Stimulated activated CD4-positive, alpha-beta T cell treated with anti-CD3 and anti-CD28 coated beads, Interleukin-15, amount 100 ng/mL, for 48 hours (primary cell): ENCODE results near the gene ZNF503.

ENCODE experiments used
- DNase-seq, 2 donors: peaks; one replicate each; pipeline ENCODE4 v3.0.0-alpha.2; 2020; ENCODE audit warnings: low read depth in 2 of 2

Gene ZNF503

DNA sequence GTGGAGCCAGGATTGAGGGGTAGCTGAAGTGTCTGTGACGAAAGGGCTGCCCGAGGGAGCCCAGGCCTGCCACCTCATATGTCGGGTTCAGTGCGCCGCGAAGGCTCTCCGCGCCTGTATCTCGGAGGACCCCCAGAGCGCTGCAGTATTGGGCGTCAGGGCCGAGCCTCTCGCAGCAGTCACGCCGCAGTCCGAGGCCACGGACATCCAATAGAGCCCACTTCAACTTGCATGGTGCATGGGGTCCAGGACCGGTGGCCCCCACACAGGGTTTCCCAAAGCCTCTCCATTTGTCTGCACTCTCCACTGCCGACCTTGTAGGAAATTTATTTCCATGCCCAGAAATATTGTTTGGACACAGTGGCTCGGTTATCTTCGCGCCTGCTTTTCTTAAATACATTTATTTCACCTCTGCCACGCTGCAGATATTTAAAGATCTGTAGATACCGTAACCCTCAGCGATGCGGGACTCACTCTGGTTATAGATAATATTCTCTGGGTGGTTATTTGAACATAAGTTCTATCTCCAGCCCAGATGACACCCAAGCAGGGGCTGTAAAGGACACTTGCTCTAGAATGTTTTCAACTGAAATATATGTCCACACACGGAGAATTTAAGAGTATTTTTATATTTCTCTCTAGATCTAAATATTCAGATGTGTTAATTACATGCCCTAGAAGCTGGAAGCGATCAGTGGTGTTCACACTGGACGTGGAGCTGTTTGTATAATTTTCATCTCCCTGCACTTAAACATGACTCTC, 5.1 kb upstream of the ZNF503 start:
- no peak for DNase-seq

DNA sequence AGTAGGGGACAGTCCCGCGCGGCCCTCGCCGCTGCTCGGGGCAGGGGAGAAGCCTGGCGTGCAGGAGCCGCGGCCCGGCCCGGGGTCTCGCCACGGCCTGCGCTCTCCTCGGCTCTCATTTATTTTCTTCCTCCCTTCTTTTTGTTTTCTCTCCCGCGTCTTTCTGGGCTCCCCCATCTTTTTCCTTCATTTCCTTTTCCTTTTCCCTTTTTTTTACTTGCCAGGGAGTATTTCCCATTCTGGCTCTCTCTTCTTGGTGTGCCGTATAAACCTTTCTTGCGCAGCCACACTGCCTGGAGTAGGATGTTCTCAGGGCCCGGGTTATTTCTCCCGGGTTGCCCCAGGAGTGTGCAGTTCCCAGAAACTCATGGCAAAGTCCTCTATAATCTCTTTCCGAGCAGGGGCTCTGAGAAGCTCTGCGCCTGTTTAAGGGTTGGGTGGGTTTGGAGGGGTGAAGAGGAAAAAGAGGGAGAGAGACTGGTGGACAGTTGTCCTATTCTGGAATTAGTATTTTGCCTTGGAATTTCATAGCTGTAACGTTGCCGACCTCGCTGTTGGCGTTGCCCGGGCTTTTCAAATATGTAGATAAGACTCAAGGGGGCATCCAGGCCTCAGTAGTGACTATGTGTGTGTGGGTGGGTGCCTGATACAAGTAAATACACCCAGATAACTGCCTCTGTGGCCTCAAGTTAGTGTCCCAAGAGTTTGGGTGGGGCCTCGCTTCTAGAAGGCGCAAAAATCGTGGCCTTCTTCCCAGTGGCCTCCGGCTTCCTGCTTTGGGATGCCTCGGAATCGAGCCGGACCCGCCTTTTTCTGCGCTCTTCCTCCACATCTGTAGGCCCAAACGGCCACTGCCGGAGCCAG, 4.3 kb upstream of the ZNF503 start:
- no peak for DNase-seq

DNA sequence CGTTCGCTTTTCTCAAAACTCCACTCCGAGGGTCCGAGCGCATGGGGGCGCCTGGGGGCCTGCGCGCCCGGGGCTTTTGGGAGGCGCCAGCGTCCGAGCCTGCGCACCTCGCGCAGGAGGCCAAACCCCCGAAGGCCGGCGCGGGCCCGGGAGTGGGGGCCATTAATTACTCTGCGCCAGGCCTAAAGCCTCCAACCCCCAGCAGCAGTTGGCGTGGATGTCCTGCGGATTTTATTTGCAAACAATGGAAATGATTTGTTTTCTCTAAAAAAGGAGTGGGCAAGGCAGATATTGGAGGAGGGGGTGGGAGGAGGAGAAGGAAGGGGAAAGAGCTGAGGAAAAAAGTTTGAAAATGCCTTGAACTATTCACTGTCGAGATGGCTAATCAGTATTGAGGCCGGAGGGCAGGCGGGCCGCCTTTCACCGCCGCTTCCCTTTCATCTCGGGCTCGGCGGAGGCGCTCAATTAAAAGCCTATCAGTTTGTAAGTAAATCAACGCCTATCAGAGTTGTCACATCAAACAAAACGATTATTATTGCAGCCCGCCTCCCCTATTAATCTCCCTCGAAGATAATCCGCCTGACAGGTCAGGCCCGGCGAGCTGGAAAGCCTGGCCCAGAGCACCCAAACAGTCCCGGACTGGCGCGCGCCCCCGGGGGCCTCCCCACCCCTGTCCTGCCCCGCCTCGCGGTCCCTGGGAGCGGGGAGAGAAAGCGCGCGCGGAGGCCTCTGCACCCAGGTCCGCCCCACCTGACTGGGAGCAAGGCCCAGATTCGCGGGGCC, 3.4 kb upstream of the ZNF503 start:
- no peak for DNase-seq

DNA sequence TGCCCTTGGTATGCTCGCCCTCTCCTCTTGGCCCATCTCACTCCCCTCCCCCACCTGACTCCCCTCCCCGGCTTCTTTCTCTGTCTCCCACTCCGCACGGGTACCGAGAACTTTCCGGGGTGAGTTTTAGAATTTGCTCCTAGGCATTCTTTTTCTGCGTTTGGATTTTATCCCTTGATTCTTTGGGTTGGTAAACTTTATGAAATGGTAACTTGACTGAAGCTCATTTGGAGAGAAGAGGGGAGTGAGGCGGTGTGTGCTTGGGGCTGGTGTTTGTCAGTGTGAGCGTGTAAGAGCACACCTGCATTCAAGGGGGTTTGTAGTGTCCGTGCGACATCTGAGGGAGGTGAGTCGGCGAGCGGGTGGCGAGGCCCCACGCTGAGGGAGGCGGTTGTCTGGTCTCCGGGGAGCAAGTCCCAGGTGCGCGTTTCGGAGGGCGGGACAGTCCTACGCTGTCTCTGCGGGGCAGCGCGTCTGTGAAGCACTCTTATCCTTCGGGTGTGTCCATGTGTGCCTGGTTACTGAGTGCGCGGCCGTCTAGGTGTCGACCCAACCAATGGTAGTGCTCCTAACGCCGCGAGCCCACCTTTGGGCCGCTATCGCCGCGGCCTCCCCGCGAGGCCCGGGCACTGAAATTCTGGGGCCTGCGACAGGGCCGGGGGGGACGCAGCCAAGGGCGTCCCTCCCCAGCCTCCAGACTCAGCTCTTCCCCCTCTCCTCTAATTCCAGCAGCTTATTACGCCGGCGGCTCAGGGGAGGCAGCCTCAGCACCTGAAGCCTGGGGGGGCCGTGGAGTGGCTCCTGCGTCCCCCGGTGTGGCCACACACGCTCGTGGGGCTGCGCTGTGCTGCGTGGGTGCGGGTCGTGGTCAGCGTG, 2.6 kb upstream of the ZNF503 start:
- DNase-seq = no peak

DNA sequence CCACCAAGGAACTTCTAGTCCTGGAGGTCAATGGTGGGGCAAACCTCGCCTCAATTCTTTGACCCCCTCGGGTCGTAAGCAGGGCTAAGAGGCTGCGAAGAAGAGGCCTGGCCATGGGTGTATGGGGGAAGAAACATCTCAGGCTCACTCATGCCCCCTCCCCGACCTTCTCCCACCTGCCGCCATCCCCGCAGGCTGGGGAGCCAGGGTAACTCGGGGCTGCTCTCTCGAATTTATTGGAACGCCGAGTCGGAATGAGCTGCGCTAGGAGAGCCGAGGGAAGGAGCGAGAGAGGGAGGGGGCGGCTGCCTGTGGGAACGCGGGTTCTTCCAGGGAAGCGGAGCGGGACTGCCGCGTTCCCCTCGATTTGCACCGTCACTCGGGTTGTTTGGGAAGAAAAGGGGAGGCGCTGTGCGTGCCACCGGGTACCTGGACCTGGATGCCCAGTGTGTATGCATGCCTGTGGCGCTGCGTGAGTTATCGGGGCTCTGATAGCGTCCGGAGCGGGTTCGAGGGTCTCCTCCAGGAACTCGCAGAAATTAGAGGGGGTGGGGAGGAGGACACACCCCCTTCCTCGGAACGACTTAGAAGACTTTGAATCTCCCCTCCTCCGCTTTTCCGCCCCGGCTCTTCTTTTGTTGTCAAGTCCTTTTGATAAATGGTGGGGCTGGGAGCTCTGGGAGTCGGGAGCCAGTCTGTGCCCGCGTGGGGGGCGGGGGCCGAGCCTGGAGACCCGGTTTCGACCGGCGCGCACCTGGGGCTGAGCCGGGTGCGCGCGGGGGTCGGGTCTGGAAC, 1.8 kb upstream of the ZNF503 start:
- no peak for DNase-seq

GRCh38 chr10:75402486-75403143, 1.1 kb upstream of the ZNF503 start:
- DNase-seq = no peak

DNA sequence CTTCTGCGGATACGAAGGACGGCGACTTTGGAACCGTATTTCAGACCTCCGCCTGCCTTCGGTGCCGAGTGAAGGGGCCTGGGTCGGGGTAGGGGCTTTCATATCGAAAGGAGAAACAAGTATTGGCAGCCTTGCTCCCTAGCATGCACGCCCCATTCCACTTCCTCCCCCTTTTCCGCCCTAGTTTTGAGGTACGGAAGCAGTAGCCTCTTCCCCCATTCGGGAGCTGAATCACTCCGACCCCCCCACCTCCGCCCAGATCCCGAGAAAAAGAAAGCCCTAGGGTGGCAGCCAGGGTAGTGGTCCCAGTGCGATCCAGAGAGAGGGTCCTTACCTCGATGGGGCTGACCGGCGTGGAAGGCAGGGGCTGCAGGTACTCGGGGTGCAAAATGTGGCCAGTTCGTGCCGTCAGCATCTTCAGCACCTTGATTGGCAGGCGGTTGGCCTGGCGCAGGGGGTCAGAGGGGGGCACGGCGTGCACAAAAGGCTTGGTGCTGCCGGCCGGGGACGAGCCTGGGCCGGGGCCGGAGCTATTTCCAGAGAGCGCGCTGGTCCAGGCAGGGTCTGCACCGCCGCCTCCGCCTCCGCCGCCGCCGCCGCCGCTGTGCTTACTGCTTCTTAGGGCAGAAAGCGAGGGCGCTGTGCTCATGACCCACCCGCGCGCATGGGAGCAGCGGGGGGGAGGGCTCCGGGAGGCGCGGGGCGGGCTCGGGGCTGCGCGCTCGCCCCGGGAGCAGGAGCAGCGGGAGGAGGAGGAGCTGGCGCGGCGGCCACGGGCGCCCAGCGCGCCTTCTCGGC, 594 bp downstream of the ZNF503 start:
- DNase-seq = no peak

GRCh38 chr10:75400163-75400770, 1.3 kb downstream of the ZNF503 start:
- no peak for DNase-seq

- no peak for DNase-seq
Measured at GRCh38 chr10:75399461-75400162, 2.0 kb downstream of the ZNF503 start.

DNA sequence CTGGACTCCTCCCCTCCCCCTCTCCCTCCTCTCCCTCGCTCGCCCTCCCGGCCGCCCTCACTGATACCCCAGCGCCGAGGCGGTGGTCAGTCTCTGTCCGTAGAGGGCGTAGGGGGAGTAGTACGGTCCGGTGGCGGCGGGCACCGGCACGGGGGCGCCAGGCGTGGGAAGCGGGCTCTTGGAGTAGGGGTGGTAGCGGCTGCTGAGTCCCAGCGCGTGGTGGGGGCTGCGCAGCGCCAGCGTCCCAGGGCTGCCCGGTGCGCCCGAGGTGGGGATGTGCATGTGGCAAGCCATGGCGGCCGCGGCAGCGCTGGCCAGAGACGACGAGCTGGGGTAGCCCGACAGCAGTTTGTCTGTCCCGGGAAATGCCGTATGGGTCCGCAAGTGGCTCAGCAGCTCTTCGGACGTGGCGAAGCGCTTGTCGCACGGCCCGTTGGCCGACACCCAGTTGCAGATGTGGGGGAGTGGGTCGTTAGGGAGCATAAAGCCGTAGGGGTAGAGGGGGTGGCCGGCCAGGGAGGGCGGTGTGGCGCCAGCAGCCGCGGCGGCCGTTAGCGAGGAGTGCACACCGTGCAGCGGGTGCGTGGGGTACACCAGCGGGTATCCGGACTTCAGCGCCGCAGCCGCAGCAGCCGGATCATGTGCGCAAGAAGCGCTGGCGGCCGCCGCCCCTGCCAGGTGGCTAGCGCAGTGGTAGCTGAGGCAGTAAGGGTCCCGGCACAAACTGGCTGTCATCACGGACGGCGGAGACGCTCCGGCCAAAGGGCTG, 2.7 kb downstream of the ZNF503 start:
- DNase-seq = no peak

- no peak for DNase-seq
Measured at GRCh38 chr10:75398200-75398691, 3.3 kb downstream of the ZNF503 start.

- DNase-seq = no peak
Measured at GRCh38 chr10:75397496-75398199, 3.9 kb downstream of the ZNF503 start.

GRCh38 chr10:75396631-75397495, 4.7 kb downstream of the ZNF503 start:
- no peak for DNase-seq

DNA sequence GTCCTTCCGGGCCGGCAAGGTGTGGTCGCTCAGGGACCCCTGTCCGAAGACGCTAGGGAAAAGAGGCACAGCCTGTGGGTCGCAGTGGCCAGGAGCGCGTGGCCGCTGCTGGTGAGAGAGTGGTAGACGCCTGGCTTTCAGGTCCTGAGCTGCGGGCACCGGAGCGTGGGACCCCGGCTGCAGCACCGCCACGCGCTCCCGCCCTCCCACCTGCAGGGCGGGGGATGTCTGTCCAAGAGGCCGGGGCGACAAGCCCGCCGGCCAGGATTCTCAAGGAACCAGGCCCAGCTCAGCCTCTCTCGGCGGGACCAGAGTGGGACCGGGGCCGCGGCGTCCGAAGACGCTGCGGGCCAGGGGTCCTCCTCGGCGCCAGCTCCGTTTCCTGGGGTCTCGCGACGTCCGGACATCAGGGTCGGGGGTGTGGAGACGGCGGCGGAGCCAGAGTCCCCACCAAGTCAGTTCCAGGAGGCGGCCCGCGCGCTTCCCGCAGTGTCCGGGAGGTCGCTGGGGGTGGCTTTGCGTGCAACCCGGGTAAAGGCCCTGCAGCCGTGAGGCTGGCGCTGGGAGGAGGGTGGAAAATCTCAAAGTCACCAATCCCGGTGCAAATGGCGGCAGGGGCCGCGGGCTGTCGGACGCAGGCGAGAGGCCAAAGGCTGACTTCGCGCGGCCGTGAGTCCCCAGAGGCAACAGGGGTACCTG, 5.5 kb downstream of the ZNF503 start:
- no peak for DNase-seq
